Measurements from ENCODE around the gene CER1.

DNA sequence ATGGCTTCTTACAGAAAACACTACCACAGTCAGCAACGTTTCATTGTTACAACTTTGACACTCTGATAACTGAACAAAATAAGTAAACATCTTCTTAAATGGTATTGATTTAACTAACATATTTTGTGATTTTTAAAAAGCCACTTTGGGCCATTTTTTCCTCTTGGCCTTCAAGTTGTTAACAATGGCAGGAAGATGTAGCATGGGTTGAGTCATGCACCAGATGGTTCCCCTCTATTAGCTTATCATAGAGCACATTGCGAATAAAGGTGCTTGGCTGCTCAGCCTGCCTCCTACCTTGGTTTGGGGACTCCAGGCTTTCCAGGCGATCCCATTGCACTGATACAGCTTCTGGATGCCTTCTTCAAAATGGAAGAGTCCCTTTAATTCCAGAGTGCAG is 24.1 kb upstream of the CER1 start:
- TF ChIP-seq, protein P1, sequence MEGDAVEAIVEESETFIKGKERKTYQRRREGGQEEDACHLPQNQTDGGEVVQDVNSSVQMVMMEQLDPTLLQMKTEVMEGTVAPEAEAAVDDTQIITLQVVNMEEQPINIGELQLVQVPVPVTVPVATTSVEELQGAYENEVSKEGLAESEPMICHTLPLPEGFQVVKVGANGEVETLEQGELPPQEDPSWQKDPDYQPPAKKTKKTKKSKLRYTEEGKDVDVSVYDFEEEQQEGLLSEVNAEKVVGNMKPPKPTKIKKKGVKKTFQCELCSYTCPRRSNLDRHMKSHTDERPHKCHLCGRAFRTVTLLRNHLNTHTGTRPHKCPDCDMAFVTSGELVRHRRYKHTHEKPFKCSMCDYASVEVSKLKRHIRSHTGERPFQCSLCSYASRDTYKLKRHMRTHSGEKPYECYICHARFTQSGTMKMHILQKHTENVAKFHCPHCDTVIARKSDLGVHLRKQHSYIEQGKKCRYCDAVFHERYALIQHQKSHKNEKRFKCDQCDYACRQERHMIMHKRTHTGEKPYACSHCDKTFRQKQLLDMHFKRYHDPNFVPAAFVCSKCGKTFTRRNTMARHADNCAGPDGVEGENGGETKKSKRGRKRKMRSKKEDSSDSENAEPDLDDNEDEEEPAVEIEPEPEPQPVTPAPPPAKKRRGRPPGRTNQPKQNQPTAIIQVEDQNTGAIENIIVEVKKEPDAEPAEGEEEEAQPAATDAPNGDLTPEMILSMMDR (IDR thresholded peaks at IDR 0.05; ENCODE audit: extremely low read depth in 1 of 2, insufficient read depth in 1 of 2, low read depth in 1 of 2, low read length in 2 of 2), result no peak
- TF ChIP-seq POLR2A (IDR thresholded peaks at IDR 0.05; ENCODE audit: low read depth, low read length), result peak; percentile 48
- no peak for TF ChIP-seq EZH2 (IDR thresholded peaks at IDR 0.05; ENCODE audit: borderline replicate concordance, low read depth, low read length, severe bottlenecking)
- TF ChIP-seq FOS (IDR thresholded peaks at IDR 0.05; ENCODE audit: borderline replicate concordance, insufficient read depth, low read length), result peak; percentile 81
- TF ChIP-seq JUN (IDR thresholded peaks at IDR 0.05; ENCODE audit: borderline replicate concordance, insufficient read depth, insufficient read length, low read depth), result peak; percentile 91
- TF ChIP-seq POLR2AphosphoS5 (IDR thresholded peaks at IDR 0.05; ENCODE audit: insufficient read depth, low read depth, low read length), result no peak
- TF ChIP-seq, protein P2, sequence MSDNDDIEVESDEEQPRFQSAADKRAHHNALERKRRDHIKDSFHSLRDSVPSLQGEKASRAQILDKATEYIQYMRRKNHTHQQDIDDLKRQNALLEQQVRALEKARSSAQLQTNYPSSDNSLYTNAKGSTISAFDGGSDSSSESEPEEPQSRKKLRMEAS (IDR thresholded peaks at IDR 0.05; ENCODE audit: insufficient read depth, insufficient read length), result no peak
- TF ChIP-seq GATA2 (IDR thresholded peaks at IDR 0.05; ENCODE audit: insufficient read depth, insufficient read length, low read depth, low read length), result peak; percentile 71
- TF ChIP-seq MYC (IDR thresholded peaks at IDR 0.05; ENCODE audit: low read depth, low read length), result no peak

Measured in endothelial cell of umbilical vein (primary cell).